GM20000 (cell line): ENCODE data around the gene ITGA5.
A peak's percentile ranks its signal among the peaks of the same experiment; 100 is the strongest.

Experiments used
- DNase-seq: peaks from one replicate; pipeline ENCODE4 v3.0.0; 2012; ENCODE audit warnings: low spot score
- CTCF ChIP-seq: IDR thresholded peaks from 2 replicates; pipeline ENCODE4 v1.5.1; 2012; ENCODE audit warnings: mild to moderate bottlenecking, control low read depth; ENCODE audit errors: extremely low read depth, missing control alignments

ITGA5 gene

GRCh38 chr12:54419088-54419887 lies at the start of gene ITGA5:
Gene ITGA5, minus strand, starts transcription at chr12:54419266. Its CDS starts 68 bp downstream, at chr12:54419198.
- no peak for TF ChIP-seq CTCF
- peak; percentile 47 for DNase-seq

DNA sequence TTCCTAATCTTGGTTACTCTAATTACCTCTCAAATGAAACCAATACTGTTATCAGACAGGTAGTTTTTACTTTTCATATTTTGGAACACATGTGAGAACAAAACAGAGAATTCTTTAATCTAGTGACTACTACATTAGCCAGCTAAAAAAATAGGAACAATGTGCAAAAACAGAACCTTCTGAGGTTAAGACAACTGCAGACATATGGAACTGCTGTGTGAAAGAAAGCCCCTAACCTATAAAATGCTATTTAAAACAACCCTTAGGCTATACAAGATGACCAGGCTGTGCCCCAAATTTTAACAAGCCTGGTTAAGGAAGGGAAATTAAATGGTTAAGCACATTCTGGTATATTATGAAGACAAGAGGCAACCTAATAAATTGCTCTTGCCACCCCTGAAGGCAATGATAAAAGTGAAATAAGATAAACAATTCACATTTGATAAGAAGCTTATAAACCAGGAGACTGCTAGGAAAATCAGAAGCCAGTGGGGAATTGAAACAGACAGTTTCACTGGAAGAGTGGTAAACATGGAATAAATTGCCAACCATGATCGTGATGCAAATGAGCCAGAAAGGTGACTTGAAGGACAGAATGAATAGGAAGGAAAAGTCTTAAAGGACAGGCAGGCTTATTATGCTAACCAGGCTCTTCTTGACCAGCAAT lies 46.9 kb upstream of the ITGA5 start:
- no peak for TF ChIP-seq CTCF
- DNase-seq: no peak

GRCh38 chr12:54463484-54463883 lies 44.4 kb upstream of the ITGA5 start:
- DNase-seq: no peak
- TF ChIP-seq CTCF: no peak

DNA sequence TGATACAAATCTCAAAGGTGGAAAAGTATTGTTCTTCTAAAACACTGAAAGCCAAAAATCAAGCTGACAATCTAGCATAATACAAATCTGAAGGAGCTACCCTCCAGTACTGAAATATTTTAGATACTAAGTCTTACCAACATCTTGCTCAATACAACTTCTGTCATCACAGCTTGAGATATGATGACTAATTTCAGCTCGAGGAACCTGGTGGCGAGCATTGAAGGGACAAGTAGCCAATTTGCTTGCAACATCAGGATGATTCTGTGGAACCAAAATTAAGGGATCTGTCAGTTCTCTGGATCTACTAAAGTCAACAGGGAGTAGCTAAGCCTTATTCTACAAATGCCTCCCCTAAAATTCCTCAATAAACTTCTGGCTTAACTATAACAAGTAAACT lies 44.0 kb upstream of the ITGA5 start:
- no peak for TF ChIP-seq CTCF
- no peak for DNase-seq

- no peak for TF ChIP-seq CTCF
- no peak for DNase-seq
These were observed 41.4 kb upstream of the ITGA5 start for GRCh38 chr12:54460317-54460923.

- DNase-seq: no peak
These were observed 40.3 kb upstream of the ITGA5 start for GRCh38 chr12:54459355-54459754.

More at GRCh38 chr12:54459355-54459754, 40.3 kb upstream of the ITGA5 start:
- TF ChIP-seq CTCF: no peak
